CD14-positive monocyte (primary cell): ENCODE measurements around the gene UGT1A10. TPM values are rescaled to one million over a fixed set of nuclear protein-coding genes. Genes with fewer than 3 reads are reported as not detected.

Experiments
- DNase-seq, 3 donors: peaks; one replicate each; pipeline ENCODE4 v3.0.0-alpha.2; 2011 to 2022
- H2AFZ ChIP-seq: 2 replicates; pipeline ENCODE4 v1.6.0; 2012; ENCODE audit warnings: mild to moderate bottlenecking, low read depth, low read length, inconsistent platforms; ENCODE audit not compliant: insufficient read depth, poor library complexity, severe bottlenecking
- H3K27ac ChIP-seq, 2 donors: 1 replicate in 1 of 2; 2 replicates in 1 of 2; pipeline ENCODE4 v1.5.1; 2012 to 2013; ENCODE audit warnings: low read length in 2 of 2, control low read depth in 1 of 2, inconsistent platforms in 1 of 2, low read depth in 1 of 2, mild to moderate bottlenecking in 1 of 2
- H3K27me3 ChIP-seq, 2 donors: one replicate each; pipeline versions ENCODE4 v1.6.0 to v1.6.1; 2011 to 2013; ENCODE audit warnings: low read length in 2 of 2; ENCODE audit not compliant: control insufficient read depth in 2 of 2, insufficient read depth in 2 of 2
- H3K36me3 ChIP-seq, 2 donors: replicated peaks in 1 of 2; 1 replicate in 1 of 2; 2 replicates in 1 of 2; pipeline versions ENCODE4 v1.5.1 to v1.6.1; 2012 to 2013; ENCODE audit warnings: low read length in 2 of 2, control low read depth in 1 of 2, inconsistent platforms in 1 of 2, mild to moderate bottlenecking in 1 of 2; ENCODE audit not compliant: insufficient read depth in 2 of 2, control insufficient read depth in 1 of 2
- H3K4me1 ChIP-seq, 2 donors: 1 replicate in 1 of 2; 2 replicates in 1 of 2; pipeline versions ENCODE4 v1.5.1 to v1.6.1; 2012 to 2013; ENCODE audit warnings: low read length in 2 of 2, control low read depth in 1 of 2, inconsistent platforms in 1 of 2, mild to moderate bottlenecking in 1 of 2, moderate library complexity in 1 of 2; ENCODE audit not compliant: insufficient read depth in 2 of 2, control insufficient read depth in 1 of 2
- H3K4me2 ChIP-seq: replicated peaks from 2 replicates; pipeline ENCODE3; 2012; ENCODE audit warnings: low read length, moderate library complexity, mild to moderate bottlenecking; ENCODE audit not compliant: poor library complexity, severe bottlenecking; ENCODE audit errors: extremely low read depth
- H3K4me3 ChIP-seq, 3 experiments: fragments of 200-600 bp in 1 of 3; sonication (generic) in 1 of 3; replicated peaks in 1 of 3; 1 replicate in 2 of 3; 2 replicates in 1 of 3; pipeline ENCODE4 v1.5.1; 2011 to 2013; ENCODE audit warnings: low read length in 3 of 3, mild to moderate bottlenecking in 3 of 3, control low read depth in 2 of 3, low read depth in 2 of 3, inconsistent platforms in 1 of 3, moderate library complexity in 1 of 3
- H3K79me2 ChIP-seq: 2 replicates; pipeline ENCODE4 v1.6.0; 2012; ENCODE audit warnings: mild to moderate bottlenecking, control low read depth, inconsistent platforms, low read length, moderate library complexity; ENCODE audit not compliant: insufficient read depth
- H3K9ac ChIP-seq: 2 replicates; pipeline ENCODE4 v1.6.0; 2017; ENCODE audit warnings: low read length, mild to moderate bottlenecking; ENCODE audit not compliant: insufficient read depth, poor library complexity, severe bottlenecking
- H3K9me3 ChIP-seq, 2 donors: replicated peaks in 1 of 2; 1 replicate in 1 of 2; 2 replicates in 1 of 2; pipeline versions ENCODE4 v1.5.1 to v1.6.1; 2012 to 2013; ENCODE audit warnings: low read length in 2 of 2, control low read depth in 1 of 2; ENCODE audit not compliant: control insufficient read depth in 1 of 2, insufficient read depth in 1 of 2
- H4K20me1 ChIP-seq: 2 replicates; pipeline ENCODE4 v1.6.0; 2012; ENCODE audit warnings: mild to moderate bottlenecking, low read length, control low read depth, moderate library complexity; ENCODE audit not compliant: insufficient read depth
- H3K27ac Mint-ChIP-seq, 7 donors: one replicate each; pipeline ENCODE4 v1.8.0; 2020; ENCODE audit warnings: mild to moderate bottlenecking in 7 of 7, mixed read lengths in 7 of 7, moderate library complexity in 6 of 7, inconsistent platforms in 2 of 7
- H3K27me3 Mint-ChIP-seq, 3 donors: one replicate each; pipeline ENCODE4 v1.8.0; 2021 to 2022; ENCODE audit warnings: low read depth in 3 of 3, mild to moderate bottlenecking in 3 of 3, mixed read lengths in 3 of 3, moderate library complexity in 3 of 3, inconsistent platforms in 1 of 3
- H3K36me3 Mint-ChIP-seq, 2 donors: one replicate each; pipeline ENCODE4 v1.8.0; 2020; ENCODE audit warnings: mixed read lengths in 2 of 2, inconsistent platforms in 1 of 2, mild to moderate bottlenecking in 1 of 2
- H3K4me1 Mint-ChIP-seq: one replicate; pipeline ENCODE4 v1.8.0; 2020; ENCODE audit warnings: mild to moderate bottlenecking, mixed read lengths
- H3K4me3 Mint-ChIP-seq, 2 donors: one replicate each; pipeline ENCODE4 v1.8.0; 2020; ENCODE audit warnings: mild to moderate bottlenecking in 2 of 2, mixed read lengths in 2 of 2, moderate library complexity in 1 of 2
- H3K9me3 Mint-ChIP-seq, 7 donors: one replicate each; pipeline ENCODE4 v1.8.0; 2020 to 2022; ENCODE audit warnings: mixed read lengths in 7 of 7, mild to moderate bottlenecking in 6 of 7, moderate library complexity in 6 of 7, inconsistent platforms in 2 of 7
- WGBS: methylation state at CpG from one replicate; pipeline ENCODE4 v1.1.5; 2013; ENCODE audit warnings: missing lambda C conversion rate; ENCODE audit not compliant: insufficient coverage; 5-methylcytosine and 5-hydroxymethylcytosine counted together
- intact Hi-C, 2 donors: fragments of 100-400 bp; cut with micrococcal nuclease; formaldehyde crosslinking; loops; one replicate each; pipeline versions ENCODE4 v1.15.0 to v1.15.1; 2023
- polyA plus RNA-seq, 3 donors: library from polyadenylated mRNA; depleted of rRNA in 1 of 3; unstranded in 2 of 3; stranded (reverse) in 1 of 3; fragments of 300-500 nt in 2 of 3; fragments of >200 nt in 1 of 3; fragmentation: Illumina TruSeq in 2 of 3; gene quantifications; 1 replicate in 2 of 3; 2 replicates in 1 of 3; pipeline ENCODE4 v1.2.3, GENCODE V29; 2012 to 2021
- TF ChIP-seq, protein P1 (sequence below): fragments of 200-600 bp; IDR thresholded peaks from one replicate; pipeline ENCODE4 v1.8.0; 2022; ENCODE audit warnings: antibody characterized with exemption, mild to moderate bottlenecking

UGT1A10 gene
- polyA plus RNA-seq, 3 donors: not detected

DNA sequence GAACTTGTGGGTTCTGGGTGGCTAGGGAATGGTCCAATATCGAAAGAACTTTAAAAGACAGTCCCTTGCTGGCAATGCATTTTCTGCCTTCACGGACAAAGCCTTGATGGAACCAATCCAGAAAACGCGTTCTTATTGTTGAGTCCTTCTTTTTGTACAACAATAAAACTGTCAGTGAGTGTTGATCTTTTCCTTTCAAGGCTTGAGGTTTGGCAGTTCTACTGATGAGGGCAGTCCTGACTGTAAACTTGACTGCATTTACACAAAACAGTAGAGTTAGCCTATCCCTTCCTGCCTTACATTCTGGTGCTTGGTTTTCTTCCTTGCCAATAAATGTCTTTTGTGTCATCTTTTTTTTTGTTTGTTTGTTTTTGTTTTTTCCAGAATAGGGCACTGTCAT is 42.9 kb downstream of the UGT1A10 start:
- Histone ChIP-seq H3K27ac (no peak overlapping the region), H3K9me3 (no peaks in the 10 kb centered on the region), H3K4me3 (no peak overlapping the region), H2AFZ (no peak overlapping the region), H3K9ac (no peak overlapping the region), H3K36me3 (no peaks in the 10 kb centered on the region), H3K27me3 (no peaks in the 10 kb centered on the region), H3K4me2 (no peak overlapping the region), H3K4me1 (no peaks in the 10 kb centered on the region), H4K20me1 (no peaks in the 10 kb centered on the region), H3K79me2 (no peaks in the 10 kb centered on the region)
- no peak overlapping the region for H3K27ac Mint-ChIP-seq
- TF ChIP-seq, protein P1, sequence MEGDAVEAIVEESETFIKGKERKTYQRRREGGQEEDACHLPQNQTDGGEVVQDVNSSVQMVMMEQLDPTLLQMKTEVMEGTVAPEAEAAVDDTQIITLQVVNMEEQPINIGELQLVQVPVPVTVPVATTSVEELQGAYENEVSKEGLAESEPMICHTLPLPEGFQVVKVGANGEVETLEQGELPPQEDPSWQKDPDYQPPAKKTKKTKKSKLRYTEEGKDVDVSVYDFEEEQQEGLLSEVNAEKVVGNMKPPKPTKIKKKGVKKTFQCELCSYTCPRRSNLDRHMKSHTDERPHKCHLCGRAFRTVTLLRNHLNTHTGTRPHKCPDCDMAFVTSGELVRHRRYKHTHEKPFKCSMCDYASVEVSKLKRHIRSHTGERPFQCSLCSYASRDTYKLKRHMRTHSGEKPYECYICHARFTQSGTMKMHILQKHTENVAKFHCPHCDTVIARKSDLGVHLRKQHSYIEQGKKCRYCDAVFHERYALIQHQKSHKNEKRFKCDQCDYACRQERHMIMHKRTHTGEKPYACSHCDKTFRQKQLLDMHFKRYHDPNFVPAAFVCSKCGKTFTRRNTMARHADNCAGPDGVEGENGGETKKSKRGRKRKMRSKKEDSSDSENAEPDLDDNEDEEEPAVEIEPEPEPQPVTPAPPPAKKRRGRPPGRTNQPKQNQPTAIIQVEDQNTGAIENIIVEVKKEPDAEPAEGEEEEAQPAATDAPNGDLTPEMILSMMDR: no peak
- H3K36me3 Mint-ChIP-seq: no peaks in the 10 kb centered on the region
- WGBS: 71% methylated on average over 4 of the region's 4 CpGs
- peaks cover 2% of the 10 kb centered on the region for H3K4me1 Mint-ChIP-seq
- no peaks in the 10 kb centered on the region for H3K9me3 Mint-ChIP-seq
- intact Hi-C loops: no loop called here
- no peak overlapping the region for H3K4me3 Mint-ChIP-seq
- no peak for DNase-seq
- H3K27me3 Mint-ChIP-seq: peaks cover 0 to 4% (median 0%) of the 10 kb centered on the region in 3 donors

DNA sequence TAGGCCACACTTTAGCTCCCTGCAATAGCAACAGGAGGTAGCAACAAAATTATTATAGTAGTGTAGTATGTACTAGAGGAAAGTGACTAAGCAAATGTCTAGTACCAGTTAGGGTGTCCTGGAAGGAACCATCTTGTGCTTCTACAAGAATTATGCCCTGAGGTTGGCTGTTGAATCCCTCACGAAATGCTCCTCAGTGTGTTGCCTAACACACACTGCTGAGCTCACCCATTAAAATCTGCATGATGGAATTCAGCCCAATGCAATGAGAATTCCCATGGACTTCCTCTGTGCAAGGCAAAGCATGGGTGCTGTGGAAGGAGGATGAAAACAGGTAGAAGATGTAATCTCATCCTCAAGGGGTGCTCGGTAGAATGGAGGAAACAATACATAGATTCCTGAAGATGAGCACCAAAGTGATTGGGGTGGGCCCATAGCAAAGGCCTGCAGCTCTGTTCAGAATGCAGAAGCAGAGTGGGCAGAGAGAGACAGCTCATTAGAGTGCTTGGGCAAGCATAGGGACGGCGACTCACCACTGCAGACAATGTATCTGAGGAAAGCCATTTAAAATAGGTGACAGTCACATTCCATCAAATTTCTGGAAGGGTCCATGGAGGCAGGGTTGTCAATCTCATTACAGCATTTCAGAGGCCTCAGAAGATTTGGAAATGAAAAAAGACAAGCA is 44.3 kb downstream of the UGT1A10 start:
- intact Hi-C loops: no loop called here
- Histone ChIP-seq H2AFZ (no peak overlapping the region), H3K9ac (no peak overlapping the region), H4K20me1 (no peaks in the 10 kb centered on the region), H3K9me3 (no peaks in the 10 kb centered on the region), H3K4me1 (no peaks in the 10 kb centered on the region), H3K27me3 (no peaks in the 10 kb centered on the region), H3K4me3 (no peak overlapping the region), H3K36me3 (no peaks in the 10 kb centered on the region), H3K79me2 (no peaks in the 10 kb centered on the region), H3K27ac (no peak overlapping the region), H3K4me2 (no peak overlapping the region)
- no peaks in the 10 kb centered on the region for H3K36me3 Mint-ChIP-seq
- no peak for DNase-seq
- 90% methylated on average over 4 of the region's 4 CpGs for whole genome bisulfite sequencing
- TF ChIP-seq, protein P1: no peak
- H3K4me1 Mint-ChIP-seq: peaks cover 2% of the 10 kb centered on the region
- H3K27ac Mint-ChIP-seq: no peak overlapping the region
- peaks cover 0 to 4% (median 0%) of the 10 kb centered on the region in 3 donors for H3K27me3 Mint-ChIP-seq
- H3K4me3 Mint-ChIP-seq: no peak overlapping the region
- H3K9me3 Mint-ChIP-seq: no peaks in the 10 kb centered on the region
